ENCODE results near the gene RERE.

RERE gene

GRCh38 chr1:8312235-8313218 is 504.9 kb downstream of the RERE start:
- DNase-seq: peak; percentile 48

- DNase-seq: no peak
Measured at GRCh38 chr1:8311068-8311718, 506.2 kb downstream of the RERE start.

- DNase-seq: no peak
Measured at GRCh38 chr1:8307628-8308027, 509.8 kb downstream of the RERE start.

GRCh38 chr1:8303876-8304275 is 513.6 kb downstream of the RERE start:
- DNase-seq: no peak

GRCh38 chr1:8303141-8303540 is 514.3 kb downstream of the RERE start:
- DNase-seq: no peak

All from DMS153 (cell line).